HEK293T (cell line): ENCODE results near the gene RGS7.

Experiments
- HDGF ChIP-seq: fragments of 450-650 bp; IDR thresholded peaks from 2 replicates; pipeline ENCODE4 v1.6.1; 2017; ENCODE audit warnings: antibody characterized with exemption, borderline replicate concordance
- NFRKB ChIP-seq: fragments of 450-650 bp; IDR thresholded peaks from 2 replicates; pipeline ENCODE4 v1.6.1; 2016; ENCODE audit warnings: mild to moderate bottlenecking, moderate library complexity
- ZNF384 ChIP-seq: fragments of 450-650 bp; IDR thresholded peaks from 2 replicates; pipeline ENCODE4 v1.6.1; 2016

GRCh38 chr1:240999826-241000225 lies 357.2 kb downstream of the RGS7 start:
- TF ChIP-seq ZNF384, result no peak
- no peak for TF ChIP-seq NFRKB
- no peak for TF ChIP-seq HDGF
